ENCODE results near the gene EMC1.

The EMC1 gene

GRCh38 chr1:19177811-19178210 lies 73.5 kb downstream of the EMC1 start:
- no peak for TF ChIP-seq CTCF (IDR thresholded peaks at IDR 0.05; ENCODE audit: extremely low read depth, missing control alignments)
- no peak for DNase-seq (ENCODE audit: low spot score)

GRCh38 chr1:19169642-19170041 lies 81.7 kb downstream of the EMC1 start:
- DNase-seq (ENCODE audit: low spot score): peak; percentile 76
- TF ChIP-seq CTCF (IDR thresholded peaks at IDR 0.05; ENCODE audit: extremely low read depth, missing control alignments): no peak

- TF ChIP-seq CTCF (IDR thresholded peaks at IDR 0.05; ENCODE audit: extremely low read depth, missing control alignments): no peak
- no peak for DNase-seq (ENCODE audit: low spot score)
These were observed 84.2 kb downstream of the EMC1 start for GRCh38 chr1:19167140-19167539.

GRCh38 chr1:19166066-19166465 lies 85.3 kb downstream of the EMC1 start:
- no peak for TF ChIP-seq CTCF (IDR thresholded peaks at IDR 0.05; ENCODE audit: extremely low read depth, missing control alignments)
- DNase-seq (ENCODE audit: low spot score): no peak
